Measurements from ENCODE around the gene SFXN4.
"Not testable (repeated sequence)": the region's sequence is repeated elsewhere in the genome, so short reads cannot be mapped to it uniquely, and the experiment has no call there.

SFXN4 gene

DNA sequence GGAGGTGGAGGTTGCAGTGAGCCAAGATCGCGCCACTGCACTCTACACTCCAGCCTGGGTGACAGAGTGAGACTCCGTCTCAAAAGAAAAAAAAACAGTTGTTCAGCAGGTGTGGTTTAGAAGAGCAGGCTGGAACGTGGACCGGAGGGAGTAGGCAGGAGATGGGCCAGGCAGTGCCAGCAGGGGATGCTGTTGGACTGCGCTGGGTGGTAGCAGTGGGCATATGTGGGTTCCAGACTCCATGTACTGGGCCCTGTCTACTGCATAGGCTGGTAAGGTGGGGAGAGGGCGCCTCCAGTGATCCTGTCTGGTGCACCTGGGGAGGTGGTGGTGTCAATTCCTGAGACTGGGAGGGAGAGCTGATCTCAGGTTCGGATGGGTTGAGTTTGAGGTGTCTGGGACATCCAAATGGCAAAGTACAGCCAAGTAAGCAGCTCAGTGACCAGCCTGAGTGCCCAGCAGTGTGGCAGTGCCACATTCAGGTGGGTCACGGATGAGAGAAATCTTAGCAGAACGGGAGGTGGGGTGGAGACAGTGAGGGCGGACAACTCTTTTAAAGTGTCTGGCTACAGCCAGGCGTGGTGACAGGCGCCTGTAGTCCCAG is 25.9 kb downstream of the SFXN4 start:
- peak; percentile 60 for DNase-seq (ENCODE audit: low read depth)

DNA sequence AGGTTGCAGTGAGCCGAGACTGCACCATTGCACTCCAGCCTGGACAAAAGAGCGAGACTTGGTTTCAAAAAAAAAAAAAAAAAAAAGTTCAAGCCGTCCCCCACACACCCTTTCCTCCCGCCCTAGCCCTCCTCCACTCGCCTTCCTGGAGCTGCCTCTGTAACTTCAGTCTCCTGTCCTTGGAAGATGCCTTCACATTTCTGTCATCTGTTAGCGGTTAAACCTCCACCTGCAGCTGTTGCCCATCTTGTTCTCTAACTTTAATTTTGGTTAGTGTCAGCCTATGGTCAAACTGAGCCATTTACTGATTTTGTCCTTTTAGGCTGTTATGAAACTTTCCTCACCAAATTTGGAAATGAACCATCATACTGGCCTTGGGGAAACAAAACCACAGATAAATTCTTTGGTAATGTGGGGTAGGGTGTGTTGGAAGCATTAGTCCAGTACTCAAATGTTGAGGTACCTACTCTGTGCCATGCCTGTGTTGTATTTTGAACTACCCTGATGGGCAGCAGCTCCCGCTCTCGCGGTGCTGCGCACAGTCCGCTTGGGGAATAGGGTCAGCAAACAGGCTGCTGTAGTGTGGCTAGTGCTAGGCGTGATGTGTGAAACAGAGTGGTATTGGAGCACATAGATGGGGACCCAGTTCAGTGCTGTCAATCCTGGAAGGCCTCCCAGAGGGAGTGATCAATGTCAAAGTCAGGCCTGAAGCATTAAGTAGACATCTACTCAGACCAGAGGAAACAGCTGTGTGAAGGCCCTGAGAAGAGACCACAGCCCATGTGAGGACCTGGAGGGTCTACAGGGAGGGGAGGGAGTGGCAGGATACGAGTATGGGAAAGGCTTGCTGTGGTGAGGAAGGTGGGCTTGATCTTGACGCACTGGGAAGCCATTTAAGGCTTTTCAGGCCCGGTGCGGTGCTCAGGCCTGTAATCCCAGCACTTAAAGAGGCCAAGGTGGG is 26.9 kb downstream of the SFXN4 start:
- DNase-seq (ENCODE audit: low read depth) = no peak

DNA sequence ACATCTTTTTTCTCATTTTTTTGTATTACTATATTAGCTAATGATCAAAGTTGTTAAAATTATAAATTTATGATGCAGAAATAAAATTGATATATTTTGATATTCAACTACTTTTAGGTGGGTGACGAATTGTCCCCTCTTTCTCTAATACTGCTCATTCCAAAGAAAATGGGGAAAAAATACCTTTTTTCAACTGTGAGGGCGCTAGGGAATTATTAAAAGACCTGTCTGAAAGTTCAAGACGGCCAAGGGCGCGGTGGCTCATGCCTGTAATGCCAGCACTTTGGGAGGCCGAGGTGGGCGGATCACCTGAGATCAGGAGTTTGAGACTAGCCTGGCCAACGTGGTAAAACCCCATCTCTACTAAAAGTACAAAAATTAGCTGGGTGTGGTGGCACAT is 27.6 kb downstream of the SFXN4 start:
- DNase-seq (ENCODE audit: low read depth) = peak; percentile 30

DNA sequence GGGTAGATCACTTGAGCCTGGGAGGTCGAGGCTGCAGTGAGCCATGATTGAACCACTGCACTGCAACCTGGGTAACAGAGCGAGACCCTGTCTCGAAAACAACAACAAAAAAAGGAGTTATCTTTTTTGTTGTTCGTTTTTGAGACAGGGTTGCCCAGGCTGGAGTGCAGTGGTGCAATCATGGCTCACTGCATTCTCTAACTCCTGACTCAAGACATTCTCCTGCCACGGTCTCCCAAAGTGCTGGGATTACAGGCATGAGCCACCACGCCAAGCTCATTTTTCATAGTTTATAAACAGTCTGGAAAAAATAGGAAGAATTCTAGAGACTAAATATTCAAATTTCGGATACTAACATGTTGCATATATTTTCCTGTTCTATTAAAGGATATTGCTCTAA is 29.4 kb downstream of the SFXN4 start:
- DNase-seq (ENCODE audit: low read depth) = no peak

DNA sequence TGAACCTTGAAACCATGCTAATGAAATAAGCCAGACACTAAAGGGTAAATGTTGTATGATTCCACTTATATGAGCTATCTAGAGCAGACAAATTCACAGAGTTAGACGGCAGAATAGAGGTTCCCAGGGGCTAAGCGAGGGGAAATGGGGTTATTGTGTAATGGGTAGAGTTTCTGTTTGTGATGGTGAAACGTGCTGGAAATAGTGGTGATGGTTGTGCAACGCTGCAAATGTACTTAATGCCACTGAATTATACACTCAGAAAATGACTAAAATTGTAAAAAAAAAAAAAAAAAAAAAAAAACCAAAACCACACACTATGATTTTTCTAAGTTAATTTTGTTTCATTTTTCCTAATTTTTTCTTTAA is 30.0 kb downstream of the SFXN4 start:
- no peak for DNase-seq (ENCODE audit: low read depth)

DNA sequence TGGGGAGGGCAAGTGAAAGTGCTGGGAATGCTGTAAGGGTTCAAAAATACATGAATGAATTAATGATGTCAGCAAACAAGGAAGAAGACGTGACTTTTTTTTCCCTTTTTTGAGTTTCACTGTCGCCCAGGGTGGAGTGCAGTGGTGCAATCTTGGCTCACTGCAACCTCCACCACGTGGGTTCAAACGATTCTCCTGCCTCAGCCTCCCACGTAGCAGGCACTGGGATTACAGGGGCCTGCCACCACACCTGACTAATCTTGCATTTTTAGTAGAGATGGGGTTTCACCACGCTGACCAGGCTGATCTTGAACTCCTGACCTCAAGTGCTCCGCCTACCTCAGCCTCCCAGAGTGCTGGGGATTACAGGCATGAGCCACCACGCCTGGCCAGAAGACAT is 31.6 kb downstream of the SFXN4 start:
- DNase-seq (ENCODE audit: low read depth) = no peak

DNA sequence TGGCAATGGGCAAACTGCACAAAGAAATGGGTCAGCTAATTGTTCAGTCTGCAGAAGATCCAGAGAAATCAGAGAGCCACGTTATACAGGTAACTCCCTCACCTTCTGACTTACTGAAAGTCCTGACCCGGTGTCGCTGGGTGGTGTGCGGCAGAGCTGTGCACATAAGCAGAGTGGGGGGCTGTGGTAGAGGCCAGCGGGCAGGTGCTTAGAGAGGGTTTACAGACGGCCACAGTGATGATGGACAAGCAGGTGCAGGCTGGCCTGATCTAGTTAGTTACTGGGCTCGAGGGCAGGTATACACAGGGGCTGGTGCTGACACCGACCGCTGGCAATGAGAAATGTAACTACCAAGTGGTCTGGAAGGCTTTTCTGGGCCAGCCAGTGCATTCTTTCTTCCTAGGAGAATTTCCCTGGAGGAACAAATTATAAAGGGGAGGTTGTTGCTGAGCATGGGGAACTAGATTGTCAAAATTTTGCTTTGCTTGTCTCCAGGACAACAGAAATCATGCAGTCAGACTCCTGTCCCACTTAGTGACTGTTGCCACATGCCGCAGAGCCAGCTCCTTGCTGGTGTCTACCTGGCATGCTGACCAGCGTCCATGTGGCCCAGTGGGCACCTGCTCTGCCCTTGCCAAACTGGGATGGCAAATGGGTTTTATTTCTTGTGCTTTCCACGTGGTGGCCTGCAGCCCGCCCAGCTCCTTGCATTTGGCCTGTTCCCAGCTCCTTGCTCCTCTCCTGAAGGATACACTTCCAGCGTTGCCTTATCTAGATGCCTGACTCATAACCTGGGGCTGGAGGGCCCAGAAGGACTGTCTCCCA is 32.8 kb downstream of the SFXN4 start:
- no peak for DNase-seq (ENCODE audit: low read depth)

DNA sequence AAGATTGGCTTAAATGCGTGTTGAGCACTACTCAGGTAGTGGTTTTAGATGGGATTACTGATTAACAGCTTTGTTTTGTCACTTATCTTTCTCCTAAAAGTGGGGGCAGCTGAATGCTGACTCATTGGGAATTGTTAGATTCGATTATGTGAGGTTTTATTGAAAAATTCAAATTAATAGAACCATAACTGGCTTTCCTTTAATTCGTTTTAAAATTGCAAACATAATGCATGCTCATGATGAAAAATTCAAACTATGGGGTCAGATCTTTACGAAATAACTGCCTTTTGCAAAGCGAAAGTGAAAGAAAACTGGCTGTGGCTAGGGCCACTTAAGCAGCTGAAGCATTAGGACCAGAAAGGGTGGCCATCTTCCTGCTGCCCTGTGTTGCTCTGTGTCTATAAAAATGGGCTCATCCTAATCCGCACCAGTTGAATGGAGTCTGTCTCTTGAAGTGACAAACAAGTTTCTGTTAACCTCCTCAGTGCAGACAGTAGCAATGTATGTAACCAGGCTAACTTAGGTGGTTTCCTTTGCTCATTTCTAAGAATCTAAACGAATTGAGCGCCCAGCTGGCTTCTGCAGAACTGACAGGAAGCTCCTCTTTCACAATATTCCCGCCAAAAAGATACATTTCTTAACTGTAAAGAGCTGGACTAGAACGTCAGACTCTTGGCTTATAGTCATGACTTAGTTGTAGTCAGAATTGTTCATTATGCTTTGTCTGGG is 33.8 kb downstream of the SFXN4 start:
- peak; percentile 28 for DNase-seq (ENCODE audit: low read depth)

DNA sequence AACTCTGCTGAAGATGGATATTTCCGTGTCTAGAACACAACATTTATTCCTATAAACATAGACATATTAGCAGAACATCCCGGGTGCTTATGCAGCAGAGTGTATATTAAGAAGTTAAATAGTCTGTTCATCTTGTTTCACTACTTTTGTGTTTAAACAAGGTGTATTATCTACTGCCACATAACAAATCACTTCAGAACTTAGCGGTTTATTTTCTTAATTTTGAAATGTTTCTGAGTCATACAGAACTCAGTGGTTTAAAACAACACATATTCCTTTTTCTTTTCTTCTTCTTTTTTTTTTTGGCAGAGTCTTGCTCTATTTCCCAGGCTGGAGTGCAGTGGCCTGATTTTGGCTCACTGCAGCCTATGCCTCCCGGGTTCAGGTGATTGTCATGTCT is 35.8 kb downstream of the SFXN4 start:
- no peak for DNase-seq (ENCODE audit: low read depth)

DNA sequence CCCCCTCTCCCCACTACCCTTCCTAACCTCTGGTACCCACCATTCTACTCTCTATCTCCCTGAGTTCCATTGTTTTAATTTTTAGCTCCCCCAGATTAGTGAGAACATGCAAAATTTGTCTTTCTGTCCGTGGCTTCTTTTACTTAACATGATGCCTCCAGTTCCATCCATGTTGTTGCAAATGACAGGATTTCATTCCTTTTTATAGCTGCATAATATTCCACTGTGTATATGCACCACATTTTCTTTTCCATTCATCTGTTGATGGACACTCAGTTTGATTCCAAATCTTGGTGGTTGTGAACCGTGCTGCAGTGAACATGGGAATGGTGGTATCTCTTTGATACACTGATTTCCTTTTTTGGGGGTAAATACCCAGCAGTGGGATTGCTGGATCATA is 39.6 kb downstream of the SFXN4 start:
- no peak for DNase-seq (ENCODE audit: low read depth)

DNA sequence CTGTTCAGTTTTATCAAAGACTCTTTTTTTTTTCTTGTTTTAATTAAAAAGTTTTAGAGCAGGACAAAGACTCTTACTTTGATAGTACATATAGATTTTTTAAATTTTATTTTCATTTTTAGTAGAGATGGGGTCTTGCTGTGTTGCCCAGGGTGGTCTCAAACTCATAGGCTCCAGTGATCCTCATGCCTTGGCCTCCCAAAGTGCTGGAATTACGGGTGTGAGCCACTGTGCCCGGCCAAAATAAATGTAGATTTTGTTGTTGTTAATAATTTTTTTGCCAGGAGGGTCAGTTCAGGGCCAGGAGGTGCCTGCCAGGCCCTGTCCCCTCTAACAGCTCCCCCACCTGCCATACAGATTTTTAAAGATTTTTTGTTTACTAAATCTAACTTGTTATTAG is 44.6 kb downstream of the SFXN4 start:
- no peak for DNase-seq (ENCODE audit: low read depth)

DNA sequence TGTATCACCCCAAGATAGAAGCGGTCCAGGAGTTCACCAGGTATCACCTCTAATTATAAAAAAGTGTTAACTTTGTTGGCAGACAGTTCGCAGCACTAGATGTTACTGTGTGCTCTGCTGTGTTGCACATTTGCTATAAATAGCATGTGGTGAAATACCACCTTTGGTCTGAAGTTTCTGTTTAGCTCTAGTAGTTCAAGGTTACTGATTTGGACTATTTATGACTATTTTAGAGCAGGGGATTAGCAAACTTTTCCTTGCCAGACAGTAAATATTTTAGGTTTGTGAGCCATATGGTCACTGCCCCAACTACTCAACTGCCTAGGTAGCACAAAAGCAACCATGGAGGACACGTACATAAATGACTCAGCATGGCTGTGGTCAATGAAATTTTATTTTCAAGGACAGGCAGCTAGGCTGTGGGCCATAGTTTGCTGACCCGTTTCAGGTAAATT is 45.1 kb downstream of the SFXN4 start:
- DNase-seq (ENCODE audit: low read depth) = peak; percentile 65

DNA sequence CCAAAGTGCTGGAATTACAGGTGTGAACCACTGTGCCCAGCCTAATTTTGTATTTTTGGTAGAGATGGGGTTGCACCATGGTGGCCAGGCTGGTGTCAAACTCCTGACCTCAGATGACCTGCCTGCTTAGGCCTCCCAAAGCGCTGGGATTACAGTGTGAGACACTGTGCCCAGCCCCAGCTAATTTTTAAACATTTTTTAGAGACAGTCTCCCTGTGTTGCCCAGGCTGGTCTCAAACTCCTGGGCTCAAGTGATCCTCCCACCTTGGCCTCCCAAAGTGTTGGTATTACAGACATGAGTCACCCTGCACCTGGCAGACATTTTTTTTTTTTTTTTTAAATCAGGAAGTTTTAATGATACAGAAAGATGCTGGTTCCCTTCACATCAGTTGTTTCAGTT is 46.1 kb downstream of the SFXN4 start:
- no peak for DNase-seq (ENCODE audit: low read depth)

DNA sequence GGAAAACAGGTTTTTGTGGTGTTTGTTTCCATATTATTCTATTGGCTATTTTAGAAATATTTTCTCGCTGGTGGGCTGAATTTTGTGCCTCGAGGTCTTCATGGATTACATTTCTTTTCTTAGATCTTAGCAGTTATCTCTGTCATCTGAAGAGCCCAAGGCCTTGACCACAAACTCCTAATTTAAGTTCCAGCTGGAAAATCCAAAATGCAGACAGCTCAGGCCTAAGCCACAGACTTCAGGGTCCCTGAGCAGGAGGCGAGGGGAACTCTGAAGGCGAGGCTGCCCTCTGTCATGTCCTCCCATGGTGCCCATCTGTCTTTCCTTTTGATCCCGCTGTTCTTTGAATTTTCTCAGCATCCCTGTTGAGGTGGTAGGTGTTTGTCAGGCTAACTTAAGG is 47.3 kb downstream of the SFXN4 start:
- DNase-seq (ENCODE audit: low read depth) = no peak

DNA sequence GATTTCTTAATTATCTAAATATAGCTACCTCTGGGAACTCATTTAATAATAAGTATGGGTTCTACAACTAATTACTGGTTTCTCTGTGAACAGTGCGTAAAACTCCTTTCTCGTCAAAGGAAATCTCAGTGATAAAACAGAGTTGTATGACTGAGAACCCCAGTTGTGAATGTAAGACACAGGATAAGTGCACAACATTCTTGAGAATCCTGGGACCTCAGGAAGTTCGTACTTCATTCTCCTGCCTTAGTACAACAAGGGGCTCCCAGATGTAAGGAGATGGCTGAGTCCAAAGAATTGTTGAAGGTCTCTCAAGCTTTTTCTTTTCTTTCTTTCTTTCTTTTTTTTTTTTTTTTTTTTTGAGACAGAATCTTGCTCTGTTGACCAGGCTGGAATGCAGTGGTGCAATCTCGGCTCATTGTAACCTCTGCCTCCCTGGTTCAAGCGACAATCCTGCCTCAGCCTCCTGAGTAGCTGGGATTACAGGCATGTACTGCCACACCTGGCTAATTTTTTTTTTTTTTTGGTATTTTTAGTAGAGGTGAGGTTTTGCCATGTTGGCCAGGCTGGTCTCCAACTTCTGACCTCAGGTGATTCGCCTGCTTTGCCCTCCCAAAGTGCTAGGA is 49.1 kb downstream of the SFXN4 start:
- no peak for DNase-seq (ENCODE audit: low read depth)

DNA sequence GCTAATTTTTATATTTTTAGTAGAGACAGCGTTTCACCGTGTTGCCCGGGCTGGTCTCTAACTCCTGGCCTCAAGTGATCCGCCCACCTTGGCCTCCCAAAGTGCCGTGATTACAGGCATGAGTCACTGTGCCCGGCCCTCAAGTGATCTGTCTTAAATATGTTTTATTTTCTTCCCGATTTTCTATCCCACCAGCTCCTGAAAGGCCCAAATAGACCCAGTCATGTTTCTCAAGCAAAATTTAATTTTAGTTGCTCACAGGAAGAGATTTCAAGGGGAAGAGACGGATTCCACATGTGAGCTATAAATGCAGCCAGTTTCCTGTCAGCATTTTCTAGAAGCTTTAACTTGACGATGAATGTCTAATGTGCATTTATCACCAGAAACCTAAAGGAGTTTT is 49.6 kb downstream of the SFXN4 start:
- peak; percentile 48 for DNase-seq (ENCODE audit: low read depth)

DNA sequence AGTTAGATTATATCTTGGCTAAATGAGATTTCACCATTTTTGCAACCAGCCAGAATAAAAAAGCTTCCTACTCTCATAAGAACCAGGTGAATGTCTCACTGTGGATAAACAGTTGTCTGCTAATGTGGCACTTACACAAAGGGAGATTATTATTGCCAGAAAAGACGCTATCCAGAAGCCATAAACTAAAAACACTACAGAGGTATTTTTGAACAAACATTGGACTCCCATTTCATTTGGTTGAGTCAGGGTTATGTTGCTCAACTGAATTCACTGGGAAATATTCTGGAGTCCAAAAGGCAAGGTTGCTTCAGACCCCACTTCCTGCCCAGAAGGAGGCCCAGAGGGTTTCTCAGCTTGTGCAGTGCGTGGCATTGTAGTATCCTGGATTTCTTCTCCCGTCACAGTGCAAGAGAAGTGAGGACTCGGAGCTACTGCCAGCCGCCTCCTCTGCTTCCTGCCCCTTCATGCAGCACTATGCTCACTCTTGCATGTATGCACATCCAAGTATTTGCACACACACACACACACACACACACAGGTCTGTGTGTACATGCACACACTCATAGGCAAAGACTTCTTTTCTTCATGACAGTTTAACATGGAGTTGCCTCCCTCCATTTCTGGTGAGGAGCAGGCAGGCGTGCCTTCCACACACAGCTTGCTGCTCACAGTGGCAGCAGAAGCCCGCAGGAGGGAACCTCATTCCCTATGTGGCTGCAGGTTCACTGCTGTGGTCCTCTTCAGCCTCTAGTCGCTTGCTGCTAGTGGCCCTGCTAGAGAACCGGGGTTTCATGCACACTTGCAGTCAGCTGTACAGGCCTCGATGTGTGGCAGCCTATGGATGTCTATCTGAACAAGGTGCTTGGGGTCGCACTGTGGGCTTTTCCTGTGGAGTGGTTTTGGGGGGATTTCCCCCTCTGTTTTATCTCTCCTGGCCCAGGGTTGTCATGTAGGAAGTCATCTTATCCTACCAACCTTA is 51.5 kb downstream of the SFXN4 start:
- DNase-seq (ENCODE audit: low read depth) = peak; percentile 94

DNA sequence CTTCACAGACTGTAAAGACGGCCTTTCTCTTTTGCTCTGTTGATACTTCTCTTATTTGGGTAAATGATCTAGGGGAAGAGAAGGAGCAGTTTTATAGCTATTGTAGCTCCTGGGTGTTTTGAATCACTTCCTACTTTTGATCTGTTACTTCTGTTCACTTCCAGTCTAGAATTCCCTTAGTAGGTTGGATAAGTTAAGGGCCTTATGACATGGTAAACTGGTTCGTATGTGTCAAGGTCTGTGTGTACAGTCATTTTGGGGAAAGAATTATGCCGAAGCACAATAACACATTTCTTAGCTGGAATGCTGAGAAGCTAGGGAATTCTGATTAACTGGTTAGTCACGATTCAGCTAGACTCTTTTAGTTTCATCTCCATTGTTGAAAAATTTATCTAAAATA is 53.5 kb downstream of the SFXN4 start:
- peak; percentile 88 for DNase-seq (ENCODE audit: low read depth)

DNA sequence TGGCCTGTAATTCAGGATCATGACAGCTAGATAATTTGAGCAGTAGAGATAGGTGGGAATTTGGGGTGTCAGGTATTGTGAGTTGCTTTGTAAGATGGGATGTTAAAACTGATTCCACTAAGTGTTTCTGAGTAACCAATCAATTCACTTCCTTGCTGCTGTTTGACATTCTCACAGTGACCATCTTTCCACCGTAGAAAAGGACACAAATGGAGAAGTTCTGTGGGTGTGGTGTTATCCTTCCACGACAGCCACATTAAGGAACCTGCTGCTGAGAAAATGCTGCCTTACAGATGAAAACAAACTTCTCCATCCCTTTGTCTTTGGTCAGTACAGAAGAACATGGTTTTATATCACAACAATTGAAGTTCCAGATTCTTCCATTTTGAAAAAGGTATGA is 57.7 kb downstream of the SFXN4 start:
- not testable (repeated sequence) for DNase-seq (ENCODE audit: low read depth)

DNA sequence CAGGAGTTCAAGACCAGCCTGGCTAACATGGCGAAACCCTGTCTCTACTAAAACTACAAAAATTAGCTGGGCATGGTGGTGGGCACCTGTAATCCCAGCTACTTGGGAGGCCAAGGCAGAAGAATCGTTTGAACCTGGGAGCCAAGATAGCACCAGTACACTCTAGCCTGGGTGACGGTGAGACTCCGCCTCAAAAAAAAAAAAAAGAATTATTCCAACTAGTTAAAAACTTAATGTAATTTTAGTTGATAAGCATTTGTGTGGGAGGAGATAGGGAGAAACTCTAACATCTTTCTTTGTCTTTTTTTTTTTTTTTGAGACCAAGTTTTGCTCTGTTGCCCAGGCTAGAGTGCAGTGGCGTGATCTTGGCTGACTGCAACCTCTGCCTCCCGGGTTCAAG is 58.4 kb downstream of the SFXN4 start:
- not testable (repeated sequence) for DNase-seq (ENCODE audit: low read depth)
